Coronary artery (tissue), 2 donors: ENCODE results near the gene BMP8B.

ENCODE experiments used
- DNase-seq: peaks from one replicate; pipeline ENCODE4 v3.0.0-alpha.2; 2017; ENCODE audit warnings: low spot score
- H3K27ac ChIP-seq, 2 donors: fragments of 200-600 bp; sonication (generic); one replicate each; pipeline ENCODE4 v1.5.1; 2016 to 2019
- H3K4me3 ChIP-seq: fragments of 200-600 bp; sonication (generic); 2 replicates; pipeline ENCODE4 v1.5.1; 2016; ENCODE audit warnings: mild to moderate bottlenecking, moderate library complexity
- CTCF ChIP-seq: fragments of 200-600 bp; sonication (generic); IDR thresholded peaks from one replicate; pipeline ENCODE4 v1.5.1; 2019; ENCODE audit warnings: antibody characterized with exemption

The BMP8B gene

GRCh38 chr1:39735731-39736130, 52.9 kb downstream of the BMP8B start:
- Histone ChIP-seq H3K4me3 (no peak overlapping the region), H3K27ac (no peak overlapping the region)
- no peak for TF ChIP-seq CTCF
- no peak for DNase-seq

GRCh38 chr1:39733161-39733560, 55.5 kb downstream of the BMP8B start:
- no peak for DNase-seq
- no peak for TF ChIP-seq CTCF
- H3K4me3 ChIP-seq, result no peak overlapping the region
- H3K27ac ChIP-seq, result no peak overlapping the region

- H3K27ac ChIP-seq, result no peak overlapping the region
- H3K4me3 ChIP-seq, result no peak overlapping the region
- no peak for TF ChIP-seq CTCF
- no peak for DNase-seq
These were observed 55.9 kb downstream of the BMP8B start for GRCh38 chr1:39732730-39733129.

- DNase-seq, result no peak
- Histone ChIP-seq H3K4me3 (no peak overlapping the region), H3K27ac (no peak overlapping the region)
- TF ChIP-seq CTCF, result no peak
These were observed 58.8 kb downstream of the BMP8B start for GRCh38 chr1:39729842-39730241.

GRCh38 chr1:39729030-39729429, 59.6 kb downstream of the BMP8B start:
- Histone ChIP-seq H3K27ac (no peak overlapping the region), H3K4me3 (no peak overlapping the region)
- no peak for TF ChIP-seq CTCF
- no peak for DNase-seq

GRCh38 chr1:39727932-39728317, 60.7 kb downstream of the BMP8B start:
- no peak for TF ChIP-seq CTCF
- Histone ChIP-seq H3K27ac (no peak overlapping the region), H3K4me3 (no peak overlapping the region)
- DNase-seq, result no peak

GRCh38 chr1:39727221-39727931, 61.3 kb downstream of the BMP8B start:
- Histone ChIP-seq H3K4me3 (no peak overlapping the region), H3K27ac (no peak overlapping the region)
- DNase-seq, result no peak
- no peak for TF ChIP-seq CTCF
